Measurements from ENCODE around the gene F2. TPM values are rescaled to one million over a fixed set of nuclear protein-coding genes. Genes with fewer than 3 reads are reported as not detected.

F2 gene
- total and polyA plus RNA-seq, 4 donors = 631 to 1,505 (median 1,232) TPM

GRCh38 chr11:46731545-46731944, 12.5 kb downstream of the F2 start:
- WGBS = 79% methylated on average over 4 of the region's 4 CpGs
- H3K4me1 ChIP-seq (ENCODE audit: control insufficient read depth in 4 of 4, insufficient read depth in 4 of 4, low read length in 3 of 4) = peaks cover 2 to 25% (median 12%) of the 10 kb centered on the region in 4 donors
- H3K27ac ChIP-seq (ENCODE audit: low read depth in 1 of 2, low read length in 2 of 2) = no peak overlapping the region
- H3K36me3 ChIP-seq (ENCODE audit: control insufficient read depth in 4 of 4, insufficient read depth in 3 of 4, low read depth in 1 of 4, low read length in 3 of 4) = peaks cover 13 to 64% (median 46%) of the 10 kb centered on the region in 4 donors
- no peaks in the 10 kb centered on the region for H3K9me3 ChIP-seq (ENCODE audit: control insufficient read depth in 4 of 4, low read length in 3 of 4)
- H3K9ac ChIP-seq (ENCODE audit: low read depth in 1 of 2, low read length in 2 of 2) = no peak overlapping the region
- no peak overlapping the region for H3K4me3 ChIP-seq (ENCODE audit: low read depth in 1 of 3, low read length in 3 of 3)
- no peak for DNase-seq (ENCODE audit: low spot score)
- no peak for TF ChIP-seq FOXA1 (IDR thresholded peaks at IDR 0.05)
- no peak for TF ChIP-seq HNF4A (conservative IDR thresholded peaks at IDR 0.05)
- no peak for TF ChIP-seq HNF4G (IDR thresholded peaks at IDR 0.05)
- TF ChIP-seq REST (IDR thresholded peaks at IDR 0.05) = no peak
- no peak for TF ChIP-seq FOXA2 (IDR thresholded peaks at IDR 0.05)
- no peak for TF ChIP-seq NR2F2 (IDR thresholded peaks at IDR 0.05)
- TF ChIP-seq RXRA (IDR thresholded peaks at IDR 0.05) = no peak
- no peak for TF ChIP-seq RAD21 (IDR thresholded peaks at IDR 0.05)
- no peak for TF ChIP-seq YY1 (IDR thresholded peaks at IDR 0.05)
- no peak for TF ChIP-seq CTCF (IDR thresholded peaks at IDR 0.05; ENCODE audit: low read depth, low read length, missing input control)
- no peak for TF ChIP-seq ZBTB33 (IDR thresholded peaks at IDR 0.05)
- TF ChIP-seq JUND (IDR thresholded peaks at IDR 0.05) = no peak
- H3K27me3 ChIP-seq (ENCODE audit: control insufficient read depth in 4 of 4, insufficient read depth in 4 of 4, low read length in 3 of 4) = no peaks in the 10 kb centered on the region

GRCh38 chr11:46733234-46733633, 14.2 kb downstream of the F2 start:
- no peak overlapping the region for H3K4me3 ChIP-seq (ENCODE audit: low read depth in 1 of 3, low read length in 3 of 3)
- H3K9me3 ChIP-seq (ENCODE audit: control insufficient read depth in 4 of 4, low read length in 3 of 4) = no peaks in the 10 kb centered on the region
- no peak overlapping the region for H3K27ac ChIP-seq (ENCODE audit: low read depth in 1 of 2, low read length in 2 of 2)
- 71% methylated on average over 1 of the region's 1 CpG for WGBS
- H3K36me3 ChIP-seq (ENCODE audit: control insufficient read depth in 4 of 4, insufficient read depth in 3 of 4, low read depth in 1 of 4, low read length in 3 of 4) = peaks cover 13 to 56% (median 39%) of the 10 kb centered on the region in 4 donors
- no peak overlapping the region for H3K9ac ChIP-seq (ENCODE audit: low read depth in 1 of 2, low read length in 2 of 2)
- no peak for DNase-seq (ENCODE audit: low spot score)
- H3K27me3 ChIP-seq (ENCODE audit: control insufficient read depth in 4 of 4, insufficient read depth in 4 of 4, low read length in 3 of 4) = no peaks in the 10 kb centered on the region
- peaks cover 0 to 19% (median 9%) of the 10 kb centered on the region in 4 donors for H3K4me1 ChIP-seq (ENCODE audit: control insufficient read depth in 4 of 4, insufficient read depth in 4 of 4, low read length in 3 of 4)
- no peak for TF ChIP-seq RAD21 (IDR thresholded peaks at IDR 0.05)
- no peak for TF ChIP-seq FOXA2 (IDR thresholded peaks at IDR 0.05)
- no peak for TF ChIP-seq JUND (IDR thresholded peaks at IDR 0.05)
- no peak for TF ChIP-seq MAX (IDR thresholded peaks at IDR 0.05)
- TF ChIP-seq EGR1 (IDR thresholded peaks at IDR 0.05; ENCODE audit: low read depth in 2 of 2) = no peak
- no peak for TF ChIP-seq HNF4G (IDR thresholded peaks at IDR 0.05)
- no peak for TF ChIP-seq SP1 (IDR thresholded peaks at IDR 0.05)
- no peak for TF ChIP-seq CTCF (IDR thresholded peaks at IDR 0.05; ENCODE audit: low read depth, low read length, missing input control)
- no peak for TF ChIP-seq YY1 (IDR thresholded peaks at IDR 0.05)
- TF ChIP-seq ZBTB33 (IDR thresholded peaks at IDR 0.05) = no peak
- no peak for TF ChIP-seq TAF1 (conservative IDR thresholded peaks at IDR 0.05)
- no peak for TF ChIP-seq GABPA (IDR thresholded peaks at IDR 0.05 in 1 of 2, conservative IDR thresholded peaks at IDR 0.05 in 1 of 2)
- TF ChIP-seq RXRA (IDR thresholded peaks at IDR 0.05) = no peak
- TF ChIP-seq NR2F2 (IDR thresholded peaks at IDR 0.05) = no peak
- TF ChIP-seq FOXA1 (IDR thresholded peaks at IDR 0.05) = no peak
- no peak for TF ChIP-seq ATF3 (IDR thresholded peaks at IDR 0.05)

Measured in liver (tissue), 9 donors.